K562 (cell line): ENCODE results near the gene HEMK1. TPM values are rescaled to one million over a fixed set of nuclear protein-coding genes. Genes with fewer than 3 reads are reported as not detected.
A peak's percentile ranks its signal among the peaks of the same experiment; 100 is the strongest.

ENCODE experiments used
- ARNT ChIP-seq, 2 experiments: fragments of 450-650 bp; IDR thresholded peaks; 2 replicates each; pipeline ENCODE4 v1.6.1; 2016; ENCODE audit warnings: mild to moderate bottlenecking in 1 of 2
- BACH1 ChIP-seq: fragments of 200-800 bp; sonication (Bioruptor generic); IDR thresholded peaks from 2 replicates; pipeline ENCODE4 v1.6.1; 2016; ENCODE audit warnings: missing genetic modification characterization, missing compliant biosample characterization
- BCOR ChIP-seq: fragments of 450-650 bp; IDR thresholded peaks from 2 replicates; pipeline ENCODE4 v1.6.1; 2016
- CREB1 ChIP-seq, 2 experiments: sonication (generic) in 1 of 2; formaldehyde crosslinking in 1 of 2; IDR thresholded peaks; 2 replicates each; pipeline versions ENCODE4 v1.6.1 to v1.8.0; 2012 to 2022; ENCODE audit warnings: inconsistent platforms in 1 of 2, mild to moderate bottlenecking in 1 of 2, missing genetic modification reagents in 1 of 2, moderate library complexity in 1 of 2
- EP400 ChIP-seq: fragments of 450-650 bp; IDR thresholded peaks from 2 replicates; pipeline ENCODE4 v1.6.1; 2017; ENCODE audit warnings: antibody characterized with exemption, mild to moderate bottlenecking, moderate library complexity
- ETS1 ChIP-seq: conservative IDR thresholded peaks from 2 replicates; pipeline ENCODE4 v1.6.1; 2011; ENCODE audit warnings: low read depth, mild to moderate bottlenecking, low read length; ENCODE audit not compliant: control insufficient read depth
- HDAC6 ChIP-seq: IDR thresholded peaks from 2 replicates; pipeline ENCODE4 v1.6.1; 2012; ENCODE audit warnings: low read depth, mild to moderate bottlenecking, control low read depth, inconsistent platforms, low read length, moderate library complexity
- HNRNPL ChIP-seq: fragments of 200-400 bp; formaldehyde crosslinking; IDR thresholded peaks from 2 replicates; pipeline ENCODE4 v1.6.1; 2017; ENCODE audit warnings: low read depth, mild to moderate bottlenecking, low read length
- MCM7 ChIP-seq, 2 experiments: fragments of 450-650 bp; IDR thresholded peaks; 2 replicates each; pipeline ENCODE4 v1.6.1; 2016 to 2018
- MXI1 ChIP-seq: IDR thresholded peaks from 2 replicates; pipeline ENCODE4 v1.6.1; 2011; ENCODE audit warnings: low read depth, mild to moderate bottlenecking, improper control_type of control experiment, low read length
- NCOR1 ChIP-seq: fragments of 450-650 bp; IDR thresholded peaks from 2 replicates; pipeline ENCODE4 v1.6.1; 2016; ENCODE audit warnings: mild to moderate bottlenecking, moderate library complexity
- PTRF ChIP-seq: fragments of 450-650 bp; IDR thresholded peaks from 2 replicates; pipeline ENCODE4 v1.6.1; 2016; ENCODE audit warnings: mild to moderate bottlenecking, missing genetic modification characterization, missing compliant biosample characterization
- RBM34 ChIP-seq: fragments of 200-400 bp; formaldehyde crosslinking; IDR thresholded peaks from 2 replicates; pipeline ENCODE4 v1.6.1; 2018; ENCODE audit warnings: low read length, borderline replicate concordance; ENCODE audit not compliant: insufficient read depth
- SLC30A9 ChIP-seq: fragments of 250-450 bp; sonication (Bioruptor Pico); IDR thresholded peaks from 2 replicates; pipeline ENCODE4 v1.8.0; 2022; ENCODE audit warnings: mild to moderate bottlenecking, moderate library complexity
- SMAD4 ChIP-seq: fragments of 250-450 bp; sonication (Bioruptor Pico); conservative IDR thresholded peaks from 2 replicates; pipeline ENCODE4 v1.8.0; 2021; ENCODE audit warnings: inconsistent platforms, mild to moderate bottlenecking, moderate library complexity
- SMARCA5 ChIP-seq: fragments of 450-650 bp; IDR thresholded peaks from 2 replicates; pipeline ENCODE4 v1.6.1; 2016
- SNAPC5 ChIP-seq: fragments of 250-450 bp; sonication (Bioruptor Pico); IDR thresholded peaks from 2 replicates; pipeline ENCODE4 v1.8.0; 2021; ENCODE audit warnings: moderate library complexity, mild to moderate bottlenecking, inconsistent platforms
- TSHZ1 ChIP-seq: fragments of 250-450 bp; sonication (Bioruptor Pico); IDR thresholded peaks from 2 replicates; pipeline ENCODE4 v1.4.0; 2020; ENCODE audit warnings: mild to moderate bottlenecking, moderate library complexity
- WHSC1 ChIP-seq: IDR thresholded peaks from one replicate; pipeline ENCODE4 v1.6.1; 2012; ENCODE audit warnings: low read length, control low read depth, inconsistent platforms
- ZBTB26 ChIP-seq: fragments of 450-650 bp; formaldehyde crosslinking; IDR thresholded peaks from 2 replicates; pipeline ENCODE4 v1.4.0; 2022; ENCODE audit warnings: missing genetic modification characterization
- ZFP36 ChIP-seq: fragments of 150-350 bp; IDR thresholded peaks from 2 replicates; pipeline ENCODE4 v1.6.1; 2018; ENCODE audit warnings: low read length, low read depth; ENCODE audit not compliant: partially characterized antibody
- ZNF121 ChIP-seq: sonication (generic); formaldehyde crosslinking; conservative IDR thresholded peaks from 2 replicates; pipeline ENCODE4 v1.8.0; 2022; ENCODE audit warnings: missing genetic modification reagents
- ZNF143 ChIP-seq: sonication (generic); formaldehyde crosslinking; IDR thresholded peaks from 2 replicates; pipeline ENCODE4 v1.9.0; 2022; ENCODE audit warnings: mild to moderate bottlenecking, missing genetic modification reagents
- ZNF354B ChIP-seq: fragments of 250-450 bp; sonication (Bioruptor Pico); IDR thresholded peaks from 2 replicates; pipeline ENCODE4 v1.4.0; 2020
- ZNF436 ChIP-seq: fragments of 250-450, 450-650 bp; sonication (Bioruptor Pico); formaldehyde crosslinking; IDR thresholded peaks from 2 replicates; pipeline ENCODE4 v1.7.0; 2020; ENCODE audit warnings: mild to moderate bottlenecking
- ZNF717 ChIP-seq: fragments of 250-450 bp; sonication (Bioruptor Pico); IDR thresholded peaks from 2 replicates; pipeline ENCODE4 v1.5.0; 2021
- ZNF75A ChIP-seq: fragments of 450-650 bp; formaldehyde crosslinking; IDR thresholded peaks from 2 replicates; pipeline ENCODE4 v1.4.0; 2020; ENCODE audit warnings: mild to moderate bottlenecking
- polyA plus RNA-seq, 8 experiments: library from polyadenylated mRNA; depleted of rRNA in 4 of 8; stranded (reverse) in 5 of 8; unstranded in 3 of 8; fragments of >200 nt; fragmentation: Nextera tagmentation in 2 of 8; fragmentation: Illumina TruSeq in 1 of 8; extraction: Ambion mirVana in 2 of 8; extraction: Trizol in 1 of 8; gene quantifications; 2 replicates each; pipeline versions ENCODE4 v1.2.1 to v1.2.3, GENCODE V29; 2011 to 2014; ENCODE audit warnings: inconsistent platforms in 1 of 8, missing spikeins in 1 of 8
- total RNA-seq, 7 experiments: library from RNA; depleted of rRNA in 6 of 7; stranded (reverse); fragments of >200 nt in 6 of 7; fragmentation: Illumina TruSeq in 2 of 7; extraction: Trizol in 2 of 7; gene quantifications; 2 replicates each; pipeline versions ENCODE4 v1.2.1 to v1.2.3, GENCODE V29; 2011 to 2021; ENCODE audit warnings: low replicate concordance in 1 of 7

The HEMK1 gene
- total and polyA plus RNA-seq, 9 of the 15 experiments (the other 6 are each of a cell fraction or from before 2014, with no cell fraction given): 2.0 to 16.8 (median 11.4) TPM

- no peak for TF ChIP-seq ETS1
- no peak for TF ChIP-seq SNAPC5
- no peak for TF ChIP-seq HNRNPL
- TF ChIP-seq SLC30A9 (CRISPR knock-in tag): no peak
- TF ChIP-seq WHSC1: no peak
- no peak for TF ChIP-seq RBM34
- TF ChIP-seq ZNF121 (CRISPR knock-in tag): no peak
- TF ChIP-seq ZNF143 (CRISPR knock-in tag): no peak
- TF ChIP-seq MCM7 (IDR thresholded peaks at IDR 0.05): no peak
- peak; percentile 98 for TF ChIP-seq ZFP36
- TF ChIP-seq EP400: no peak
- 0 out of 2 replicates have a peak, but pooled peaks have one; percentile 41 for TF ChIP-seq ZNF436
- TF ChIP-seq BACH1: no peak
- no peak for TF ChIP-seq SMAD4 (CRISPR knock-in tag)
- TF ChIP-seq SMARCA5: peak; percentile 64; the same call in 1 of the 2 replicates
- TF ChIP-seq CREB1 (IDR thresholded peaks at IDR 0.05): no peak
- TF ChIP-seq CREB1 (CRISPR knock-in tag; IDR thresholded peaks at IDR 0.05): no peak
- TF ChIP-seq ARNT (IDR thresholded peaks at IDR 0.05): no peak
- no peak for TF ChIP-seq ZNF75A (CRISPR knock-in tag)
- no peak for TF ChIP-seq NCOR1
- no peak for TF ChIP-seq MXI1
- TF ChIP-seq ZNF354B (CRISPR knock-in tag): no peak
- TF ChIP-seq TSHZ1: no peak
- no peak for TF ChIP-seq ZBTB26
- no peak for TF ChIP-seq HDAC6
- TF ChIP-seq ZNF717 (CRISPR knock-in tag): no peak
- TF ChIP-seq BCOR: 0 out of 2 replicates have a peak, but pooled peaks have one; percentile 17
- TF ChIP-seq PTRF (tag): no peak
Measured at GRCh38 chr3:50554553-50554952, 14.8 kb upstream of the HEMK1 start (continued).
